Keratinocyte (primary cell): Measurements from ENCODE around the gene FOXD2. TPM values are rescaled to one million over a fixed set of nuclear protein-coding genes. Genes with fewer than 3 reads are reported as not detected.

Experiments
- DNase-seq: peaks from one replicate; pipeline ENCODE4 v3.0.0-alpha.2; 2011; ENCODE audit warnings: low read depth, missing footprints, low spot score
- FAIRE-seq: peaks from 2 replicates; lab custom pipeline; 2011; peaks lifted over from hg19 to GRCh38; lab: Jason Lieb, UNC
- H2AFZ ChIP-seq: 2 replicates; pipeline ENCODE4 v1.6.0; 2012; ENCODE audit warnings: low read length, control low read depth, inconsistent platforms; ENCODE audit not compliant: control insufficient read depth
- H3K27ac ChIP-seq: 2 replicates; pipeline ENCODE4 v1.5.1; 2011; ENCODE audit warnings: low read length; ENCODE audit not compliant: control insufficient read depth, insufficient read depth
- H3K27me3 ChIP-seq: 3 replicates; pipeline ENCODE4 v1.6.0; 2011; ENCODE audit warnings: low read length; ENCODE audit not compliant: control insufficient read depth, insufficient read depth; ENCODE audit errors: extremely low read depth
- H3K36me3 ChIP-seq, 2 experiments: 2 replicates in 1 of 2; 3 replicates in 1 of 2; pipeline ENCODE4 v1.5.1; 2011; ENCODE audit warnings: low read length in 2 of 2, mild to moderate bottlenecking in 1 of 2; ENCODE audit not compliant: control insufficient read depth in 2 of 2, insufficient read depth in 2 of 2; ENCODE audit errors: extremely low read depth in 1 of 2
- H3K4me1 ChIP-seq: 3 replicates; pipeline ENCODE4 v1.5.1; 2011; ENCODE audit warnings: low read length; ENCODE audit not compliant: control insufficient read depth, insufficient read depth; ENCODE audit errors: extremely low read depth
- H3K4me2 ChIP-seq: 3 replicates; pipeline ENCODE4 v1.6.0; 2011; ENCODE audit warnings: low read depth, low read length; ENCODE audit not compliant: control insufficient read depth, insufficient read depth; ENCODE audit errors: extremely low read depth
- H3K4me3 ChIP-seq, 3 experiments: fragments of 200-600 bp in 1 of 3; sonication (generic) in 1 of 3; 2 replicates in 2 of 3; 3 replicates in 1 of 3; pipeline ENCODE4 v1.5.1; 2011 to 2016; ENCODE audit warnings: low read length in 3 of 3, mild to moderate bottlenecking in 3 of 3, control low read depth in 2 of 3, inconsistent platforms in 1 of 3, low read depth in 1 of 3, mixed read lengths in 1 of 3, mixed run types in 1 of 3, moderate library complexity in 1 of 3; ENCODE audit not compliant: control insufficient read depth in 2 of 3, insufficient read depth in 2 of 3; ENCODE audit errors: extremely low read depth in 1 of 3
- H3K79me2 ChIP-seq: 2 replicates; pipeline ENCODE4 v1.6.0; 2012; ENCODE audit warnings: low read length; ENCODE audit not compliant: control insufficient read depth, insufficient read depth
- H3K9ac ChIP-seq: 3 replicates; pipeline ENCODE4 v1.6.0; 2011; ENCODE audit warnings: low read length; ENCODE audit not compliant: control insufficient read depth, insufficient read depth; ENCODE audit errors: extremely low read depth
- H3K9me1 ChIP-seq: 3 replicates; pipeline ENCODE4 v1.6.0; 2011; ENCODE audit warnings: low read length; ENCODE audit not compliant: control insufficient read depth, insufficient read depth; ENCODE audit errors: extremely low read depth
- H3K9me3 ChIP-seq: 2 replicates; pipeline ENCODE4 v1.5.1; 2012; ENCODE audit warnings: low read depth, low read length; ENCODE audit not compliant: control insufficient read depth
- H4K20me1 ChIP-seq: 3 replicates; pipeline ENCODE4 v1.6.0; 2011; ENCODE audit warnings: low read length; ENCODE audit not compliant: control insufficient read depth, insufficient read depth; ENCODE audit errors: extremely low read depth
- CTCF ChIP-seq, 3 experiments: IDR thresholded peaks in 1 of 3; conservative IDR thresholded peaks in 1 of 3; optimal IDR thresholded peaks in 1 of 3; 2 replicates in 2 of 3; 3 replicates in 1 of 3; pipeline versions ENCODE3 to v1.5.1; 2011; ENCODE audit warnings: low read length in 3 of 3, mild to moderate bottlenecking in 3 of 3, moderate library complexity in 2 of 3, control low read depth in 1 of 3, inconsistent platforms in 1 of 3; ENCODE audit not compliant: insufficient read depth in 2 of 3; ENCODE audit errors: extremely low read depth in 1 of 3
- EZH2 ChIP-seq: IDR thresholded peaks from one replicate; pipeline ENCODE4 v1.6.1; 2012; ENCODE audit warnings: inconsistent platforms, mild to moderate bottlenecking, low read length, moderate library complexity
- dilution Hi-C: fragments of 300-500 bp; cut with MboI; formaldehyde crosslinking; loops from one replicate; pipeline ENCODE4 v1.7.0; 2020; ENCODE audit warnings: low sequenced_read_pairs; ENCODE audit not compliant: extremely low pct_ligation_motif_present
- polyA plus RNA-seq, 5 experiments: library from polyadenylated mRNA; depleted of rRNA in 3 of 5; stranded (reverse) in 3 of 5; stranded (forward) in 1 of 5; unstranded in 1 of 5; fragments of >200 nt; gene quantifications; 1 replicate in 1 of 5; 2 replicates in 3 of 5; 3 replicates in 1 of 5; pipeline versions ENCODE4 v1.2.1 to v1.2.3, GENCODE V29; 2011 to 2012; ENCODE audit warnings: missing spikeins in 2 of 5, low read depth in 1 of 5, low replicate concordance in 1 of 5

FOXD2 gene
- polyA plus RNA-seq, 1 donor (not counting 4 experiments of a cell fraction or from before 2014, with no cell fraction given) = 0.04 TPM

- Histone ChIP-seq H3K9me1 (no peaks in the 10 kb centered on the region), H3K9me3 (no peaks in the 10 kb centered on the region), H3K27ac (no peak overlapping the region), H2AFZ (no peak overlapping the region), H3K4me2 (no peak overlapping the region), H4K20me1 (no peaks in the 10 kb centered on the region), H3K79me2 (no peaks in the 10 kb centered on the region), H3K27me3 (no peaks in the 10 kb centered on the region), H3K4me1 (no peaks in the 10 kb centered on the region), H3K36me3 (no peaks in the 10 kb centered on the region), H3K9ac (no peak overlapping the region), H3K4me3 (no peak overlapping the region)
- no peak for DNase-seq
- no peak for FAIRE-seq
- no peak for TF ChIP-seq CTCF (optimal IDR thresholded peaks at IDR 0.05 in 1 of 3, IDR thresholded peaks at IDR 0.05 in 1 of 3, conservative IDR thresholded peaks at IDR 0.05 in 1 of 3; ENCODE audit: extremely low read depth in 1 of 3, insufficient read depth in 2 of 3, low read length in 3 of 3)
- no peak for TF ChIP-seq EZH2
- dilution Hi-C loops = no loop called here
Observed at GRCh38 chr1:47469910-47470309, 32.1 kb downstream of the FOXD2 start.

- DNase-seq (no peak), FAIRE-seq (no peak)
- dilution Hi-C loops = no loop called here
- H3K9me1 ChIP-seq = no peaks in the 10 kb centered on the region
- no peaks in the 10 kb centered on the region for H3K9me3 ChIP-seq
- no peaks in the 10 kb centered on the region for H3K27me3 ChIP-seq
- H3K27ac ChIP-seq = no peak overlapping the region
- H3K4me2 ChIP-seq = no peak overlapping the region
- H2AFZ ChIP-seq = no peak overlapping the region
- H3K9ac ChIP-seq = no peak overlapping the region
- no peaks in the 10 kb centered on the region for H3K79me2 ChIP-seq
- no peak overlapping the region for H3K4me3 ChIP-seq
- TF ChIP-seq CTCF (optimal IDR thresholded peaks at IDR 0.05 in 1 of 3, IDR thresholded peaks at IDR 0.05 in 1 of 3, conservative IDR thresholded peaks at IDR 0.05 in 1 of 3; ENCODE audit: extremely low read depth in 1 of 3, insufficient read depth in 2 of 3, low read length in 3 of 3) (no peak), EZH2 (no peak)
- H3K36me3 ChIP-seq = no peaks in the 10 kb centered on the region
- no peaks in the 10 kb centered on the region for H4K20me1 ChIP-seq
- H3K4me1 ChIP-seq = no peaks in the 10 kb centered on the region
Observed at GRCh38 chr1:47471163-47471562, 33.3 kb downstream of the FOXD2 start.
